Panc1 (cell line): ENCODE data around the gene XKR8.

Experiments
- CTCF ChIP-seq: fragments of 450-650 bp; IDR thresholded peaks from 2 replicates; pipeline ENCODE4 v1.5.1; 2017; ENCODE audit warnings: mild to moderate bottlenecking
- SIN3A ChIP-seq: IDR thresholded peaks from 2 replicates; pipeline ENCODE4 v1.6.1; 2012; ENCODE audit warnings: low read depth, mild to moderate bottlenecking, low read length, moderate library complexity, borderline replicate concordance; ENCODE audit not compliant: insufficient read depth
- TCF7L2 ChIP-seq: IDR thresholded peaks from 2 replicates; pipeline ENCODE4 v1.6.1; 2011; ENCODE audit warnings: mild to moderate bottlenecking, low read depth, low read length, inconsistent platforms

- no peak for TF ChIP-seq CTCF
- no peak for TF ChIP-seq SIN3A
- TF ChIP-seq TCF7L2: no peak
Observed at GRCh38 chr1:27974417-27974781, 14.6 kb downstream of the XKR8 start.
